Measurements from ENCODE around the gene AMBN. TPM values are rescaled to one million over a fixed set of nuclear protein-coding genes. Genes with fewer than 3 reads are reported as not detected.

The AMBN gene
- total and polyA plus RNA-seq, 2 experiments from 2014 or later, result not detected

GRCh38 chr4:70637239-70637913, 45.3 kb downstream of the AMBN start (continued):
- no peak for TF ChIP-seq ZNF462 (CRISPR knock-in tag; IDR thresholded peaks at IDR 0.05)
- no peak for TF ChIP-seq ZNF114 (CRISPR knock-in tag; IDR thresholded peaks at IDR 0.05)
- no peak for TF ChIP-seq CREB1 (CRISPR knock-in tag; IDR thresholded peaks at IDR 0.05; ENCODE audit: low read depth)
- no peak for TF ChIP-seq STAT1 (IDR thresholded peaks at IDR 0.05; ENCODE audit: unreplicated experiment)
- no peak for TF ChIP-seq CTCF (conservative IDR thresholded peaks at IDR 0.05; ENCODE audit: low read depth in 2 of 2)

GRCh38 chr4:70640192-70640591, 48.1 kb downstream of the AMBN start:
- Mint-ChIP-seq H3K4me1 (no peaks in the 10 kb centered on the region), H3K36me3 (ENCODE audit: low read depth) (no peaks in the 10 kb centered on the region)
- no peak overlapping the region for H3K4me3 ChIP-seq
- no peak for TF ChIP-seq EZH2phosphoT487 (IDR thresholded peaks at IDR 0.05; ENCODE audit: unreplicated experiment)
- no peak for TF ChIP-seq ZNF331 (CRISPR knock-in tag; IDR thresholded peaks at IDR 0.05; ENCODE audit: low read depth)
- TF ChIP-seq STAT1 (IDR thresholded peaks at IDR 0.05; ENCODE audit: unreplicated experiment), result no peak
- no peak for TF ChIP-seq REST (IDR thresholded peaks at IDR 0.05; ENCODE audit: unreplicated experiment)
- no peak for TF ChIP-seq EZH2 (IDR thresholded peaks at IDR 0.05; ENCODE audit: low read depth, unreplicated experiment)
- no peak for TF ChIP-seq ETS1 (IDR thresholded peaks at IDR 0.05)

More at GRCh38 chr4:70640192-70640591, 48.1 kb downstream of the AMBN start:
- H3K4me2 ChIP-seq, result no peak overlapping the region
- H3K27ac ChIP-seq (ENCODE audit: low read depth), result no peak overlapping the region
- no peaks in the 10 kb centered on the region for H4K20me1 ChIP-seq (replicated peaks; ENCODE audit: insufficient read depth)
- no peak for ATAC-seq
- no peaks in the 10 kb centered on the region for H3F3A ChIP-seq (replicated peaks; ENCODE audit: low read depth)
- H3K9me2 ChIP-seq (ENCODE audit: insufficient read depth), result peaks cover 12% of the 10 kb centered on the region; the same call in 1 of the 2 replicates
- DNase-seq (ENCODE audit: low spot score), result no peak
- H3K79me2 ChIP-seq (replicated peaks; ENCODE audit: insufficient read depth), result no peaks in the 10 kb centered on the region
- no peaks in the 10 kb centered on the region for H3K9me3 Mint-ChIP-seq
- H3K27me3 ChIP-seq (ENCODE audit: insufficient read depth), result no peaks in the 10 kb centered on the region
- H3K4me3 Mint-ChIP-seq, result no peak overlapping the region
- H3K36me3 ChIP-seq (ENCODE audit: insufficient read depth), result no peaks in the 10 kb centered on the region
- H3K27ac Mint-ChIP-seq, result no peak overlapping the region
- no peak overlapping the region; the same call in 1 of the 2 replicates for H2AFZ ChIP-seq
- H3K27me3 Mint-ChIP-seq (ENCODE audit: insufficient read depth, low read depth, poor library complexity), result no peaks in the 10 kb centered on the region
- no peaks in the 10 kb centered on the region for H3K4me1 ChIP-seq (ENCODE audit: insufficient read depth)
